Muscle of back (tissue), 13 donors: ENCODE data around the gene OCEL1. TPM values are rescaled to one million over a fixed set of nuclear protein-coding genes. Genes with fewer than 3 reads are reported as not detected.
"Not testable (repeated sequence)": the region's sequence is repeated elsewhere in the genome, so short reads cannot be mapped to it uniquely, and the experiment has no call there.

Source experiments
- DNase-seq, 3 donors: peaks; one replicate each; pipeline versions ENCODE4 v3.0.0 to v3.0.0-alpha.2; 2013
- long read RNA-seq, 9 donors: transcript quantifications; one replicate each; lab custom pipeline, GENCODE V29; 2026
- polyA plus RNA-seq, 10 donors: library from polyadenylated mRNA; unstranded; fragments of 120-200 nt; gene quantifications; one replicate each; pipeline ENCODE4 v1.2.1, GENCODE V29; 2013; ENCODE audit not compliant: insufficient read length in 10 of 10

Gene OCEL1
- polyA plus RNA-seq = 10 to 100 TPM in 1 of 10 donors, 1 to 10 TPM in 9; 5.9 to 10.4 (median 8.8) TPM
- long read RNA-seq, donor 1, partial matches to known transcripts = 0 of 1 reads
- long read RNA-seq, donor 1, other reads (novel, unspliced or antisense) = 0 of 1 reads
- long read RNA-seq, donor 2, partial matches to known transcripts = 0 of 3 reads
- long read RNA-seq, donor 2, other reads (novel, unspliced or antisense) = 0 of 3 reads
- long read RNA-seq, donor 3 = 0 reads
- long read RNA-seq, donor 4 = 0 reads
- long read RNA-seq, donor 5, partial matches to known transcripts = 0 of 7 reads
- long read RNA-seq, donor 5, other reads (novel, unspliced or antisense) = 0 of 7 reads
- long read RNA-seq, donor 6, partial matches to known transcripts = 0 of 1 reads
- long read RNA-seq, donor 6, other reads (novel, unspliced or antisense) = 0 of 1 reads
- long read RNA-seq, donor 7 = 0 reads
- long read RNA-seq, donor 8, partial matches to known transcripts = 0 of 1 reads
- long read RNA-seq, donor 8, other reads (novel, unspliced or antisense) = 0 of 1 reads
- long read RNA-seq, donor 9, partial matches to known transcripts = 0 of 1 reads
- long read RNA-seq, donor 9, other reads (novel, unspliced or antisense) = 0 of 1 reads

GRCh38 chr19:17226002-17226933 lies at the start of gene OCEL1:
Gene OCEL1, plus strand, starts transcription at chr19:17226226. Its CDS starts 22 bp downstream, at chr19:17226248.
- DNase-seq = peak; percentile 98 to 100 (median 99)

- no peak for DNase-seq
Measured at GRCh38 chr19:17178291-17178690, 47.7 kb upstream of the OCEL1 start.

- DNase-seq = no peak
Measured at GRCh38 chr19:17180997-17181702, 44.9 kb upstream of the OCEL1 start.

GRCh38 chr19:17183271-17183761 lies 42.7 kb upstream of the OCEL1 start:
- peak in 1 of 3 donors; percentile 28 for DNase-seq

- DNase-seq = peak in 2 of 3 donors; percentile 39 to 66
Measured at GRCh38 chr19:17183858-17184321, 42.1 kb upstream of the OCEL1 start.

GRCh38 chr19:17184371-17184841 lies 41.6 kb upstream of the OCEL1 start:
- DNase-seq = no peak

GRCh38 chr19:17185590-17185989 lies 40.4 kb upstream of the OCEL1 start:
- DNase-seq = no peak

- DNase-seq = not testable (repeated sequence)
Measured at GRCh38 chr19:17191736-17192135, 34.3 kb upstream of the OCEL1 start.

GRCh38 chr19:17192751-17193150 lies 33.3 kb upstream of the OCEL1 start:
- DNase-seq = no peak

- no peak for DNase-seq
Measured at GRCh38 chr19:17194608-17195007, 31.4 kb upstream of the OCEL1 start.

GRCh38 chr19:17195106-17195505 lies 30.9 kb upstream of the OCEL1 start:
- DNase-seq = no peak

GRCh38 chr19:17196610-17197009 lies 29.4 kb upstream of the OCEL1 start:
- DNase-seq = no peak

GRCh38 chr19:17197666-17198065 lies 28.4 kb upstream of the OCEL1 start:
- DNase-seq = no peak

GRCh38 chr19:17200408-17201079 lies 25.5 kb upstream of the OCEL1 start:
- DNase-seq = no peak

GRCh38 chr19:17202249-17202648 lies 23.8 kb upstream of the OCEL1 start:
- no peak for DNase-seq

GRCh38 chr19:17202713-17203112 lies 23.3 kb upstream of the OCEL1 start:
- no peak for DNase-seq

- peak in 2 of 3 donors; percentile 48 to 50 for DNase-seq
Measured at GRCh38 chr19:17205237-17206140, 20.5 kb upstream of the OCEL1 start.

- peak in 1 of 3 donors; percentile 2 for DNase-seq
Measured at GRCh38 chr19:17206736-17207581, 19.1 kb upstream of the OCEL1 start.
